HCT116 (cell line): ENCODE results near the gene KRT73. TPM values are rescaled to one million over a fixed set of nuclear protein-coding genes. Genes with fewer than 3 reads are reported as not detected.

ENCODE experiments used
- ATAC-seq: fragments of 200-7000 bp; cut with Tn5 transposase; 2 replicates; pipeline ENCODE4 v1.9.1; 2020; ENCODE audit warnings: mild to moderate bottlenecking, moderate library complexity
- BruUV-seq: library from RNA; stranded (reverse); fragments of 400-500 nt; replicated peaks from 2 replicates; lab custom pipeline; 2021; lab: Mats Ljungman, UMichigan
- CTCF ChIA-PET: fragments of 300-600 bp; sonication (Branson Sonifier 250); formaldehyde crosslinking; loops from one replicate; lab custom pipeline; 2021; ENCODE audit warnings: antibody characterized with exemption; lab: Charles Lee
- POLR2A ChIA-PET: fragments of 300-600, 350-600 bp; sonication (Branson Sonifier 250); formaldehyde crosslinking; loops from one replicate; lab custom pipeline; 2021; ENCODE audit warnings: antibody characterized with exemption; lab: Charles Lee
- RAD21 ChIA-PET, 2 experiments: fragments of 300-600 bp; sonication (Branson Sonifier 250); formaldehyde crosslinking; loops; one replicate each; lab custom pipeline; 2023; ENCODE audit warnings: low total read pairs in 2 of 2; ENCODE audit not compliant: uncharacterized antibody in 2 of 2, unreplicated experiment in 2 of 2, low non-redundant PET in 1 of 2; lab: Charles Lee
- DNase-seq: peaks from one replicate; pipeline ENCODE4 v3.0.0-alpha.2; 2010; ENCODE audit warnings: low read depth, low spot score
- H2AFZ ChIP-seq: fragments of 200-600 bp; shearing (Covaris generic), sonication (generic); 2 replicates; pipeline ENCODE4 v1.6.1; 2017; ENCODE audit warnings: low read depth, mixed run types, mixed read lengths, antibody characterized with exemption, low read length; ENCODE audit not compliant: poor library complexity, severe bottlenecking
- H3K27ac ChIP-seq: 2 replicates; pipeline ENCODE4 v1.5.1; 2012; ENCODE audit warnings: low read depth, low read length
- H3K27me3 ChIP-seq: fragments of 200-600 bp; sonication (generic); 2 replicates; pipeline ENCODE4 v1.6.1; 2016; ENCODE audit warnings: mixed run types, low read length, mixed read lengths; ENCODE audit not compliant: insufficient read depth
- H3K36me3 ChIP-seq, 2 experiments: fragments of 200-500 bp in 1 of 2; fragments of 200-600 bp in 1 of 2; sonication (Bioruptor generic) in 1 of 2; sonication (generic) in 1 of 2; 2 replicates each; pipeline versions ENCODE4 v1.5.1 to v1.6.1; 2014 to 2016; ENCODE audit warnings: low read length in 2 of 2, inconsistent platforms in 1 of 2, mixed read lengths in 1 of 2, mixed run types in 1 of 2; ENCODE audit not compliant: insufficient read depth in 2 of 2, control insufficient read depth in 1 of 2
- H3K4me1 ChIP-seq, 2 experiments: fragments of 200-600 bp in 1 of 2; sonication (generic) in 1 of 2; 2 replicates each; pipeline versions ENCODE4 v1.5.1 to v1.6.1; 2012 to 2017; ENCODE audit warnings: low read length in 2 of 2, inconsistent platforms in 1 of 2, mild to moderate bottlenecking in 1 of 2, mixed read lengths in 1 of 2, mixed run types in 1 of 2, moderate library complexity in 1 of 2; ENCODE audit not compliant: insufficient read depth in 2 of 2, control insufficient read depth in 1 of 2
- H3K4me2 ChIP-seq: fragments of 200-600 bp; sonication (generic); 2 replicates; pipeline ENCODE4 v1.6.1; 2017; ENCODE audit warnings: mixed run types, low read length, mixed read lengths
- H3K4me3 ChIP-seq, 2 experiments: fragments of 200-600 bp in 1 of 2; sonication (generic) in 1 of 2; replicated peaks in 1 of 2; 2 replicates each; pipeline ENCODE4 v1.5.1; 2011 to 2016; ENCODE audit warnings: low read length in 2 of 2, control low read depth in 1 of 2, low read depth in 1 of 2, mild to moderate bottlenecking in 1 of 2, mixed read lengths in 1 of 2, mixed run types in 1 of 2
- H3K79me2 ChIP-seq: fragments of 200-600 bp; sonication (generic); 2 replicates; pipeline ENCODE4 v1.6.1; 2017; ENCODE audit warnings: mild to moderate bottlenecking, mixed run types, low read length, moderate library complexity, mixed read lengths; ENCODE audit not compliant: insufficient read depth
- H3K9ac ChIP-seq: fragments of 200-600 bp; sonication (generic); 2 replicates; pipeline ENCODE4 v1.6.1; 2016; ENCODE audit warnings: low read length, mixed read lengths
- H3K9me2 ChIP-seq: fragments of 200-600 bp; sonication (generic), shearing (Covaris generic); 2 replicates; pipeline ENCODE4 v1.6.1; 2017; ENCODE audit warnings: mixed run types, mild to moderate bottlenecking, moderate library complexity; ENCODE audit not compliant: insufficient read depth
- H3K9me3 ChIP-seq, 2 experiments: fragments of 200-500 bp in 1 of 2; fragments of 200-600 bp in 1 of 2; sonication (Bioruptor generic) in 1 of 2; sonication (generic) in 1 of 2; 2 replicates each; pipeline ENCODE4 v1.6.1; 2014 to 2017; ENCODE audit warnings: low read length in 2 of 2, mixed read lengths in 2 of 2, inconsistent platforms in 1 of 2, low read depth in 1 of 2, mild to moderate bottlenecking in 1 of 2, mixed run types in 1 of 2, moderate library complexity in 1 of 2; ENCODE audit not compliant: control insufficient read depth in 1 of 2, insufficient read depth in 1 of 2
- H4K20me1 ChIP-seq: fragments of 200-600 bp; sonication (generic), shearing (Covaris generic); 2 replicates; pipeline ENCODE4 v1.6.1; 2017; ENCODE audit warnings: mixed run types, mild to moderate bottlenecking, moderate library complexity; ENCODE audit not compliant: insufficient read depth
- CEBPB ChIP-seq: IDR thresholded peaks from 2 replicates; pipeline ENCODE4 v1.6.1; 2012; ENCODE audit warnings: low read depth
- EGR1 ChIP-seq: IDR thresholded peaks from 2 replicates; pipeline ENCODE4 v1.6.1; 2012; ENCODE audit warnings: low read depth
- ELF1 ChIP-seq: IDR thresholded peaks from 2 replicates; pipeline ENCODE4 v1.6.1; 2012; ENCODE audit warnings: low read depth, borderline replicate concordance
- POLR2A ChIP-seq: IDR thresholded peaks from 2 replicates; pipeline ENCODE4 v1.7.0; 2011; ENCODE audit warnings: borderline replicate concordance; ENCODE audit not compliant: insufficient read depth, insufficient read length; ENCODE audit errors: extremely low read depth
- RAD21 ChIP-seq: IDR thresholded peaks from 2 replicates; pipeline ENCODE4 v1.6.1; 2012; ENCODE audit warnings: low read depth, mild to moderate bottlenecking
- SIN3A ChIP-seq: IDR thresholded peaks from 2 replicates; pipeline ENCODE4 v1.6.1; 2012; ENCODE audit warnings: low read depth
- SRF ChIP-seq: IDR thresholded peaks from 2 replicates; pipeline ENCODE4 v1.6.1; 2012; ENCODE audit warnings: low read depth
- TCF7L2 ChIP-seq: IDR thresholded peaks from 2 replicates; pipeline ENCODE4 v1.7.0; 2011; ENCODE audit warnings: borderline replicate concordance, inconsistent platforms; ENCODE audit not compliant: insufficient read depth, insufficient read length; ENCODE audit errors: extremely low read depth
- YY1 ChIP-seq: IDR thresholded peaks from 2 replicates; pipeline ENCODE4 v1.6.1; 2011; ENCODE audit warnings: low read length, low read depth, moderate library complexity, mild to moderate bottlenecking; ENCODE audit not compliant: insufficient replicate concordance; ENCODE audit errors: extremely low read depth
- ZFX ChIP-seq: fragments of 450-650 bp; IDR thresholded peaks from 2 replicates; pipeline ENCODE4 v1.6.1; 2017
- ZNF274 ChIP-seq: fragments of 200-500 bp; sonication (Bioruptor generic); IDR thresholded peaks from 2 replicates; pipeline ENCODE4 v1.6.1; 2014; ENCODE audit warnings: mild to moderate bottlenecking, low read depth, low read length, inconsistent platforms
- intact Hi-C: fragments of 100-400 bp; cut with micrococcal nuclease; formaldehyde crosslinking; loops from 2 replicates; pipeline ENCODE4 v1.10.0; 2022
- total RNA-seq: library from RNA; stranded (reverse); gene quantifications from one replicate; pipeline ENCODE4 v1.2.1, GENCODE V29; 2021; ENCODE audit not compliant: unreplicated experiment
- TF ChIP-seq, protein P1 (sequence below): IDR thresholded peaks from 2 replicates; pipeline ENCODE4 v1.6.1; 2012
- TF ChIP-seq, protein P2 (sequence below): IDR thresholded peaks from 2 replicates; pipeline ENCODE4 v1.6.1; 2012; ENCODE audit warnings: low read depth
- TF ChIP-seq, protein P3 (sequence below): IDR thresholded peaks from 2 replicates; pipeline ENCODE4 v1.6.1; 2012

The KRT73 gene
- total RNA-seq, 1 experiment from 2014 or later, result not detected

DNA sequence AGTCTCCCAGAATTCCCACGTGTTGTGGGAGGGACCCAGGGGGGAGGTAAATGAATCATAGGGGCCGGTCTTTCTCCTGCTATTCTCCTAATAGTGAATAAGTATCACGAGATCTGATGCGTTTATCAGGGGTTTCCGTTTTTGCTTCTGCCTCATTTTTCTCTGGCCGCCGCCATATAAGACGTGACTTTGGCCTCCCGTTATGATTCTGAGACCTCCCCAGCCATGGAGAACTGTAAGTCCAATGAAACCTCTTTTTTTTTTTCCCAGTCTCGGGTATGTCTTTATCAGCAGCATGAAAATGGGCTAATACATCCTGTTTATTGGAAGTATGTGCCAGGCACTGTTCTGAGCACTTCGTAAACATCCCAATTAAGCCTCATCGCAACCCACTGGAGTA is 17.9 kb downstream of the KRT73 start:
- Histone ChIP-seq H3K27ac (no peak overlapping the region), H3K36me3 (no peaks in the 10 kb centered on the region), H3K9me2 (no peaks in the 10 kb centered on the region), H2AFZ (no peak overlapping the region), H3K27me3 (no peaks in the 10 kb centered on the region; the same call in 1 of the 2 replicates), H3K9ac (no peak overlapping the region), H3K4me1 (peaks cover 0 to 21% of the 10 kb centered on the region in 2 experiments; a peak in 3 of 4 replicates), H3K9me3 (no peaks in the 10 kb centered on the region), H4K20me1 (no peaks in the 10 kb centered on the region)
- ChIA-PET CTCF (no interaction called here), RAD21 (no interaction called here), POLR2A (no interaction called here)
- TF ChIP-seq YY1 (no peak), POLR2A (no peak), ZNF274 (no peak), SIN3A (no peak), ZFX (no peak), ELF1 (no peak), RAD21 (no peak), EGR1 (no peak), SRF (no peak), CEBPB (no peak), TCF7L2 (no peak)
- TF ChIP-seq, protein P1, sequence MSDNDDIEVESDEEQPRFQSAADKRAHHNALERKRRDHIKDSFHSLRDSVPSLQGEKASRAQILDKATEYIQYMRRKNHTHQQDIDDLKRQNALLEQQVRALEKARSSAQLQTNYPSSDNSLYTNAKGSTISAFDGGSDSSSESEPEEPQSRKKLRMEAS, result no peak
- TF ChIP-seq, protein P2, sequence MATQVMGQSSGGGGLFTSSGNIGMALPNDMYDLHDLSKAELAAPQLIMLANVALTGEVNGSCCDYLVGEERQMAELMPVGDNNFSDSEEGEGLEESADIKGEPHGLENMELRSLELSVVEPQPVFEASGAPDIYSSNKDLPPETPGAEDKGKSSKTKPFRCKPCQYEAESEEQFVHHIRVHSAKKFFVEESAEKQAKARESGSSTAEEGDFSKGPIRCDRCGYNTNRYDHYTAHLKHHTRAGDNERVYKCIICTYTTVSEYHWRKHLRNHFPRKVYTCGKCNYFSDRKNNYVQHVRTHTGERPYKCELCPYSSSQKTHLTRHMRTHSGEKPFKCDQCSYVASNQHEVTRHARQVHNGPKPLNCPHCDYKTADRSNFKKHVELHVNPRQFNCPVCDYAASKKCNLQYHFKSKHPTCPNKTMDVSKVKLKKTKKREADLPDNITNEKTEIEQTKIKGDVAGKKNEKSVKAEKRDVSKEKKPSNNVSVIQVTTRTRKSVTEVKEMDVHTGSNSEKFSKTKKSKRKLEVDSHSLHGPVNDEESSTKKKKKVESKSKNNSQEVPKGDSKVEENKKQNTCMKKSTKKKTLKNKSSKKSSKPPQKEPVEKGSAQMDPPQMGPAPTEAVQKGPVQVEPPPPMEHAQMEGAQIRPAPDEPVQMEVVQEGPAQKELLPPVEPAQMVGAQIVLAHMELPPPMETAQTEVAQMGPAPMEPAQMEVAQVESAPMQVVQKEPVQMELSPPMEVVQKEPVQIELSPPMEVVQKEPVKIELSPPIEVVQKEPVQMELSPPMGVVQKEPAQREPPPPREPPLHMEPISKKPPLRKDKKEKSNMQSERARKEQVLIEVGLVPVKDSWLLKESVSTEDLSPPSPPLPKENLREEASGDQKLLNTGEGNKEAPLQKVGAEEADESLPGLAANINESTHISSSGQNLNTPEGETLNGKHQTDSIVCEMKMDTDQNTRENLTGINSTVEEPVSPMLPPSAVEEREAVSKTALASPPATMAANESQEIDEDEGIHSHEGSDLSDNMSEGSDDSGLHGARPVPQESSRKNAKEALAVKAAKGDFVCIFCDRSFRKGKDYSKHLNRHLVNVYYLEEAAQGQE, result no peak
- TF ChIP-seq, protein P3, sequence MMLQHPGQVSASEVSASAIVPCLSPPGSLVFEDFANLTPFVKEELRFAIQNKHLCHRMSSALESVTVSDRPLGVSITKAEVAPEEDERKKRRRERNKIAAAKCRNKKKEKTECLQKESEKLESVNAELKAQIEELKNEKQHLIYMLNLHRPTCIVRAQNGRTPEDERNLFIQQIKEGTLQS, result no peak
- TF ChIP-seq, all 23 proteins: peak for 0
- intact Hi-C loops, result no loop called here
- BruUV-seq, result no TSS peak
- Histone ChIP-seq H3K4me3 (no peak overlapping the region), H3K4me2 (no peak overlapping the region), H3K79me2 (no peaks in the 10 kb centered on the region)
- DNase-seq (no peak), ATAC-seq (no peak)
